Measurements from ENCODE around the gene MTO1.
"Not testable (repeated sequence)": the region's sequence is repeated elsewhere in the genome, so short reads cannot be mapped to it uniquely, and the experiment has no call there.

MTO1 gene

GRCh38 chr6:73504160-73504559, 42.6 kb downstream of the MTO1 start:
- no peak for DNase-seq

- DNase-seq, result no peak
Observed at GRCh38 chr6:73505142-73505541, 43.6 kb downstream of the MTO1 start.

GRCh38 chr6:73505705-73506104, 44.2 kb downstream of the MTO1 start:
- DNase-seq, result not testable (repeated sequence)

GRCh38 chr6:73506246-73506645, 44.7 kb downstream of the MTO1 start:
- no peak for DNase-seq

- no peak for DNase-seq
Observed at GRCh38 chr6:73508776-73509175, 47.2 kb downstream of the MTO1 start.

- no peak for DNase-seq
Observed at GRCh38 chr6:73509851-73510250, 48.3 kb downstream of the MTO1 start.

- no peak for DNase-seq
Observed at GRCh38 chr6:73511796-73512195, 50.3 kb downstream of the MTO1 start.

- DNase-seq, result no peak
Observed at GRCh38 chr6:73513496-73513854, 51.9 kb downstream of the MTO1 start.

- DNase-seq, result peak; percentile 34
Observed at GRCh38 chr6:73514746-73515110, 53.2 kb downstream of the MTO1 start.

- DNase-seq, result peak; percentile 45
Observed at GRCh38 chr6:73515204-73515655, 53.7 kb downstream of the MTO1 start.

- peak; percentile 19 for DNase-seq
Observed at GRCh38 chr6:73516514-73517489, 55.3 kb downstream of the MTO1 start.

- DNase-seq, result not testable (repeated sequence)
Observed at GRCh38 chr6:73518100-73518981, 56.8 kb downstream of the MTO1 start.

GRCh38 chr6:73518982-73519881, 57.7 kb downstream of the MTO1 start:
- DNase-seq, result not testable (repeated sequence)

GRCh38 chr6:73519926-73520687, 58.6 kb downstream of the MTO1 start:
- DNase-seq, result peak; percentile 88

- DNase-seq, result peak; percentile 100
Observed at GRCh38 chr6:73520688-73521350, 59.3 kb downstream of the MTO1 start, which contains the start of gene EEF1A1. Gene EEF1A1, minus strand, starts transcription at chr6:73521032. Its CDS starts 1,006 bp downstream, at chr6:73520026.

- no peak for DNase-seq
Observed at GRCh38 chr6:73521351-73521985, 59.9 kb downstream of the MTO1 start.

GRCh38 chr6:73523434-73524123, 62.0 kb downstream of the MTO1 start:
- peak; percentile 82 for DNase-seq

- DNase-seq, result no peak
Observed at GRCh38 chr6:73525546-73526330, 64.2 kb downstream of the MTO1 start.

- no peak for DNase-seq
Observed at GRCh38 chr6:73528897-73529296, 67.4 kb downstream of the MTO1 start.

Measured in stimulated activated CD4-positive, alpha-beta T cell treated with anti-CD3 and anti-CD28 coated beads, Interleukin-4, amount 100 ng/mL, for 24 hours (primary cell).